NCI-H2227 treated with DMSO at 0.1 percent for 48 hours (cell line): ENCODE measurements around the gene RASD1.
"Not testable (repeated sequence)": the region's sequence is repeated elsewhere in the genome, so short reads cannot be mapped to it uniquely, and the experiment has no call there.

Experiments
- DNase-seq: peaks from one replicate; lab custom pipeline; 2025; lab: John Stamatoyannopoulos, UW

RASD1 gene

GRCh38 chr17:17497065-17497844, 1.1 kb upstream of the RASD1 start:
- DNase-seq: no peak

- no peak for DNase-seq
Observed at GRCh38 chr17:17495536-17496188, 533 bp downstream of the RASD1 start.

DNA sequence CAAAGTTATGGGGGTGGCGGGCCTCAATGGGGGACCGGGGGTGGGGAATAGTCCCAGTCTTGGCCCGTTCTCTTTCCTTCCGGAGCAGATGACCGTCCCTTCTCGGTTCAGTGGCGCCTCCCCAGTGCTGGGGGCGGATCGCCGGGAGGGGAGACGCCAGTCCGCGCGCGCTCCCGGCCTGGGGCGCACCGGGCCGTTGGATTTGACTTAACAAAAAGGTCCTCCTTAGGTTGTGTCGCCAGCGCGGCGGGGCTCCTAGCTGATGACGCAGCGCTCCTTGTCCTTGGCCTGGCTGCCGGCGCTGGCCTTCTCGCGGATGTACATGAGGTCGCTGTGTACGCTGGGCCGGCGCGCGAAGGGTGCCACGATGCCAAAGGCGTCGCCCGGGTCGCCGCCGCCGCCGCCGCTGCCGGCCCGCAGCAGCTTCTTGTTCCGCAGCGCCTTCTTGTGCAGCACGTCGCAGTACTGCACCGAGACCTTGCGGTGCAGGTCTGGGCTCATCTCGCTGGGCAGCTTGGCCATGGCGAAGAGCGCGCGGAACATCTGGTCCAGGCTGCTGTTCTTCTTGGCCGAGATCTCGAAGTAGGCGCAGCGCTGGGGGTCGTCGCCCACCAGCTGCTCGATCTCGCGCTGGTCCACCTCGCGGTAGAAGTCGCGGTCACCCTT, 1.2 kb downstream of the RASD1 start:
- no peak for DNase-seq

DNA sequence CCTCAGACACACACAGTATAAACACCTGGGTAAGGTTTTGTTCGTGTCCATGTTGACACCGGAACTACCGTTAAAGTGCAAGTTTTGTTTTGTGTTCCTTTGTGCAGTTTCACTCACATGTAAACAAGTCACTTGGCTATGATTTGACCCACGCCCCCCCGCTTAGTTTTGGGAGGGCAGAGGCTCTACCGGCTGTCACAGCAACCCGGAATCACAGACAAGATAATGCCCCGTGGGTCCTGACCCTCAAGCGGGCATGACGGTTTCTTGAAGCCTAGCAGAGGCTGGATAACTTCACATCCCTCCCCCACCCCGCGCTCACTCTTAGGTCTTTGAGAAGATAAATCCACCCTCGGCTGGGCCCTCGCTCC, 1.7 kb downstream of the RASD1 start:
- DNase-seq: no peak

DNA sequence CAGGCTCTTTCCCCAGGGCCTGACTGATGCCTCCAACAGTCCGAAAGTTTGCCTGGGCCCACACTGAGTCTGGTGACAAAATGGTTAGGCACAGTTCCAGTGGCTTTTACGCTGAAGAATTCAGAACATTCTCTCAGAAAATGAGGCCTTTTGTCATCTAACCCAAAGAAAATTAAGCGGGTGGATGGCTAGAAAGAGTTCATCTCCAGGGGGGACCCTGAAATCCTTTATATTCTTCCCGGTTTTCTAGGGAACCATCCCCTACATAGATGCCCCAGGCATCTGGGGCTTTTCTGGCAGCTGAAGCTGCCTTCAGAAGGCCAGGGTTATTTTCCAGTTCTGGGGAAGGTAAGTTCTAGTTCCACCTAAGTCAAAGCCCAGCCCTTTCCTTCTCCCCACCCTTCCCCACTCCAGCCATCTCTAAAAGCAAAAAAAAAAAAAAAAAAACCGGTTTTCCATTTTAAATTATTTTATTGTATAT, 2.2 kb downstream of the RASD1 start:
- DNase-seq: no peak

- no peak for DNase-seq
Observed at GRCh38 chr17:17493249-17493985, 2.8 kb downstream of the RASD1 start.

GRCh38 chr17:17492571-17492970, 3.6 kb downstream of the RASD1 start:
- no peak for DNase-seq

- DNase-seq: no peak
Observed at GRCh38 chr17:17492085-17492484, 4.1 kb downstream of the RASD1 start.

GRCh38 chr17:17491546-17491988, 4.6 kb downstream of the RASD1 start:
- DNase-seq: no peak

DNA sequence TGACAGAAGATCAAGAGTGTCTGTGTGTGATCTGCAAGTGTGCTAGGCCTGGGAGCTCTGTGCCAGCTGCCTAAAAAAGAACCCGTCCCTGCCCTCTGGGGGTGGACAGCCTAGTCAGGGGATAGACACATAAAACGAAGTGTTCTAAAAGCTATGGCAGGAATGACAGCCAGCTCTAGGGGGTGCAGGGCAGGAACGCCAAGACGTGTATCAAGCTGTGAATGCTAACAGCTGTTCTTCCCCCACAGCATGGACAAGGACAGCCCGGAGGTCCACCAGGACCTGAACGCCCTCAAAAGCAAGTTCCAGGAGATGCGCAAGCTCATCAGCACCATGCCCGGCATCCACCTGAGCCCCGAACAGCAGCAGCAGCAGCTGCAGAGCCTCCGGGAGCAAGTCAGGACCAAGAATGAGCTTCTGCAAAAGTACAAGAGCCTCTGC, 5.1 kb downstream of the RASD1 start:
- DNase-seq: no peak

- DNase-seq: no peak
Observed at GRCh38 chr17:17487998-17488397, 8.2 kb downstream of the RASD1 start.

DNA sequence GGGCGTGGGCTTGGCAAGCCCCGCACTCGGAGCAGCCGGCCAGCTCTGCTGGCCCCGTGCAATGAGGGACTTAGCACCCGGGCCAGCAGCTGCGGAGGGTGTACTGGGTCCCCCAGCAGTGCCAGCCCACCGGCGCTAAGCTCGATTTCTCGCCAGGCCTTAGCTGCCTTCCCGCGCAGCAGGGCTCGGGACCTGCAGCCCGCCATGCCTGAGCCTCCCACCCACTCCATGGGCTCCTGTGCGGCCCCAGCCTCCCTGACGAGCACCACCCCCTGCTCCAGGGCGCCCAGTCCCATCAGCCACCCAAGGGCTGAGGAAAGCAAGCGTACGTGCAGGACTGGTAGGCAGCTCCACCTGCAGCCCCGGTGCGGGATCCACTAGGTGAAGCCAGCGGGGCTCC, 9.8 kb downstream of the RASD1 start:
- DNase-seq: not testable (repeated sequence)

DNA sequence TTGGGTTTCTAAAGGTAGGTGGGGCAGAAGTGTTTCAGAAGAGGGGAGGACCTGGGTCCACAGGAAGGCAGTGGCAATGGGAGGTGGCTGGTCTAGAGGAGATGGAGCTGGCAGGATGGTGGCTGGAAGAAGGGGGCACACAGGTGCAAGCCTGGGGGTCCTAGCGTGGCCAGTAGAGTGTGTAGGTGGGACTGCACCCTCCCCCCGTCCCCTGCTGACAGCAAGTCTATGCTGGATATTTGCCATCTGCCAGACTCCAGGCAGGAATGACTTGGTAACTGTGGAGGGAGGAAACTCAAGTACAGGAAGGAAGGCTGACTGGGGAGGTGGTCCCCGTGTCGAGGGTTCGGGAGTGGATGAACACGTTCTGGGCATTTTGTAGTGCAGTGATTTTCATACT, 10.8 kb downstream of the RASD1 start:
- no peak for DNase-seq

DNA sequence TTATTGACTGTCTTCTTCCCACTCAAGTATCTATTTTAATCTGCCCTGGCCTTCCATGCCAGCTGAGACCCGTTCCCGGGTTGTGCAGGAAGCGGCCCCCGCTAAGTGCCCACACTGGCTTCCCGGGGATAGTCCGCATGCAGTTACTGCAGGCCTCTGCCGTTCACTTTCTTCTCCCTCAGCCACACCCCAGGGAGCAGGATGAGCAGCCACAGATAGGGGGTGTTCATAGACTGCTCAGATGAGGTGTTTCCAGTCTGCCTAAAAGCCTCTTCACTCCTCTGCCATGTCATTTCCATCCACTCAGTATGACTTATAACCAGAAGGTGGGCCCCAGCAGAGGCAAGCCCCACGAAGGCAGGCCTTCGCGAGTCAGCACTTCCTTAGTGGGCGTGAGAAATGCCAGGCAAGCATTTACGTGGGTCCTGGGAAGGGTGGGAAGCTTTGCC, 11.7 kb downstream of the RASD1 start:
- DNase-seq: no peak

GRCh38 chr17:17481860-17482259, 14.3 kb downstream of the RASD1 start:
- DNase-seq: no peak

GRCh38 chr17:17480593-17481148, 15.5 kb downstream of the RASD1 start:
- no peak for DNase-seq

GRCh38 chr17:17479209-17479608, 17.0 kb downstream of the RASD1 start:
- DNase-seq: no peak

GRCh38 chr17:17476865-17477467, 19.2 kb downstream of the RASD1 start, which contains the start of gene MED9:
TSS of gene MED9 (plus strand) at chr17:17477000. CDS start at chr17:17477042, 42 bp downstream.
- DNase-seq: peak; percentile 81

DNA sequence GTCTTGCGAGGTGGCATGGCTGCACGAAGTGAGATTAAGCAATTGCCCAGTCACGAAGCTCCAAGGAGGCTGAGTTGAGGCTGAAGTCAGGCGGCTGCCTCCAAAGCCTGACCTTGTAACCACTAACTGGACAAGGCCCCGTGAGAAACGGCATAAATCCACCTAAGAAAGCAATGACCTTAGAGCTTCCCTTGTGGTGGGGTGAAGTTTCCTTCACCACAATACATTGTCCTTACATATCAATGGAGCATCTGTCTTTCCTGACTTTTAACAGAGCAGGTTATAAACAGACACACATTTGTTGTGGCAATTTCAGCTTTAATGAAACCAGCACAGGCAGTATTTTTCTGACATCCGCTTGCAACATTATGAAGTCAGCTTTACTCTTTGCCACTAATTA, 21.9 kb downstream of the RASD1 start:
- no peak for DNase-seq

GRCh38 chr17:17472333-17472920, 23.8 kb downstream of the RASD1 start:
- DNase-seq: peak; percentile 13

DNA sequence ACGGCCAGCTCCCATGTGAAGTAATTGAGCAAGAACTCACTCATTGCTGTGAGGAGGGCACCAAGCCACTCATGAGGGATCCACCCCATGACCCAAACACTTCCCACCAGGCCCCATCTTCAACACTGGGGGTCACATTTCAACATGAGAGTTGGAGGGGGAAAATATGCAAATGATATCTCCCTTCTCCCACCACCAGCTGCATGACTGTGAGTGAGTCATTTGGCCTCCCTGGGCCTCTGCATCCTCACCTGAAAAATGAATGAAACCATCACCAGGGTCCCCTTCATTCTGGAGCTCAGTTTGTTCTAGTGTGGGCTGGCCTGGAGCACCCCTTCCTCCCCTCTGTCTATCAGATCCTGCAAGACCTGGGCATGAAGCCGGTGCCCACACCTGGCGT, 26.2 kb downstream of the RASD1 start:
- DNase-seq: no peak
